ENCODE data around the gene DPP9. TPM values are rescaled to one million over a fixed set of nuclear protein-coding genes. Genes with fewer than 3 reads are reported as not detected.

DPP9 gene
- total RNA-seq (ENCODE audit: low replicate concordance) = 9.7 and 18.1 TPM in 2 replicates

GRCh38 chr19:4723595-4724514 is at the start of gene DPP9:
Gene DPP9, minus strand, starts transcription at chr19:4723842. Its CDS starts 3,936 bp downstream, at chr19:4719906.

GRCh38 chr19:4669723-4670480 is 53.7 kb downstream of the DPP9 start, which contains the start of gene MYDGF:
Gene MYDGF, minus strand, starts transcription at chr19:4670342. Its CDS starts 8 bp downstream, at chr19:4670334.

GRCh38 chr19:4638828-4639530 is 84.7 kb downstream of the DPP9 start, which contains the start of gene TNFAIP8L1:
Gene TNFAIP8L1, plus strand, starts transcription at chr19:4639516. Its CDS starts 12,354 bp downstream, at chr19:4651870.

Other genes starting within 250 kb of the DPP9 start
- 0.15 and 0.59 TPM in 2 replicates for gene PLIN4, start 205.4 kb downstream of the DPP9 start, total RNA-seq (ENCODE audit: low replicate concordance)
- gene PLIN5, start 188.6 kb downstream of the DPP9 start, total RNA-seq (ENCODE audit: low replicate concordance) = not detected in 2 replicates
- not detected in 2 replicates for gene LRG1, start 183.8 kb downstream of the DPP9 start, total RNA-seq (ENCODE audit: low replicate concordance)
- 0.38 and 1.2 TPM in 2 replicates for gene SEMA6B, start 164.2 kb downstream of the DPP9 start, total RNA-seq (ENCODE audit: low replicate concordance)
- 0.94 and 3.4 TPM in 2 replicates for gene TNFAIP8L1, start 84.3 kb downstream of the DPP9 start, total RNA-seq (ENCODE audit: low replicate concordance)
- 247 and 295 TPM in 2 replicates for gene MYDGF, start 53.5 kb downstream of the DPP9 start, total RNA-seq (ENCODE audit: low replicate concordance)
- gene FEM1A, start 67.9 kb upstream of the DPP9 start, total RNA-seq (ENCODE audit: low replicate concordance) = 8.3 and 12.3 TPM in 2 replicates
- gene TICAM1, start 107.9 kb upstream of the DPP9 start, total RNA-seq (ENCODE audit: low replicate concordance) = 0.59 and 2.3 TPM in 2 replicates
- 242 and 502 TPM in 2 replicates for gene PLIN3, start 143.8 kb upstream of the DPP9 start, total RNA-seq (ENCODE audit: low replicate concordance)
- gene ARRDC5, start 179.1 kb upstream of the DPP9 start, total RNA-seq (ENCODE audit: low replicate concordance) = 0.12 TPM in 1 of 2 replicates, not detected in the other
- gene UHRF1, start 185.7 kb upstream of the DPP9 start, total RNA-seq (ENCODE audit: low replicate concordance) = 11.9 and 27.5 TPM in 2 replicates
- 15.2 and 22.1 TPM in 2 replicates for gene KDM4B, start 245.3 kb upstream of the DPP9 start, total RNA-seq (ENCODE audit: low replicate concordance)